ENCODE measurements around the gene GPC6.

GPC6 gene

DNA sequence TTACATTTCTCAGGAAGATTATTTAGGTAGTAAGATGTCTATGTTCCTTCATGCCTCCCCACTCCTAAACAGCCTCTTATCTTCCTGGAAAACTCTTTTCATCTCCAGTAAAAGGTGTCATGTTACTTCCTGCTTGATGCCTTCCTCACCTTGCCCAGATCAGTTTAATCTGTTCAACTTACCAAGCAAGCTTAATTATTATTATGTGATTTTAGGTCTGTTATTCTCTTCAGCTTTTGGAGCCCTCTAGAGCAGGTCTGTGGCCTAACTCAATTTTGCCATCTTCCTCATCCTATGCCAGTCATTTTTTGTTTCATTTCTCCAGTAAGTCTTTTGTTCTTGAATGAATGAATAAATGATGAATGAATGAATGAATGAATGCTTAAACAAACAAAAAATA lies 724.5 kb downstream of the GPC6 start:
- no peaks in the 10 kb centered on the region for H3K27me3 ChIP-seq (ENCODE audit: insufficient read depth, poor library complexity, severe bottlenecking)
- H3K4me3 ChIP-seq (replicated peaks; ENCODE audit: insufficient read depth, low read length): no peak overlapping the region
- DNase-seq (ENCODE audit: low read depth in 1 of 2, low spot score in 1 of 2): no peak
- H3K27ac ChIP-seq (replicated peaks): no peak overlapping the region
- no peak for TF ChIP-seq GABPA (IDR thresholded peaks at IDR 0.05; ENCODE audit: low read depth)
- TF ChIP-seq, protein P1, sequence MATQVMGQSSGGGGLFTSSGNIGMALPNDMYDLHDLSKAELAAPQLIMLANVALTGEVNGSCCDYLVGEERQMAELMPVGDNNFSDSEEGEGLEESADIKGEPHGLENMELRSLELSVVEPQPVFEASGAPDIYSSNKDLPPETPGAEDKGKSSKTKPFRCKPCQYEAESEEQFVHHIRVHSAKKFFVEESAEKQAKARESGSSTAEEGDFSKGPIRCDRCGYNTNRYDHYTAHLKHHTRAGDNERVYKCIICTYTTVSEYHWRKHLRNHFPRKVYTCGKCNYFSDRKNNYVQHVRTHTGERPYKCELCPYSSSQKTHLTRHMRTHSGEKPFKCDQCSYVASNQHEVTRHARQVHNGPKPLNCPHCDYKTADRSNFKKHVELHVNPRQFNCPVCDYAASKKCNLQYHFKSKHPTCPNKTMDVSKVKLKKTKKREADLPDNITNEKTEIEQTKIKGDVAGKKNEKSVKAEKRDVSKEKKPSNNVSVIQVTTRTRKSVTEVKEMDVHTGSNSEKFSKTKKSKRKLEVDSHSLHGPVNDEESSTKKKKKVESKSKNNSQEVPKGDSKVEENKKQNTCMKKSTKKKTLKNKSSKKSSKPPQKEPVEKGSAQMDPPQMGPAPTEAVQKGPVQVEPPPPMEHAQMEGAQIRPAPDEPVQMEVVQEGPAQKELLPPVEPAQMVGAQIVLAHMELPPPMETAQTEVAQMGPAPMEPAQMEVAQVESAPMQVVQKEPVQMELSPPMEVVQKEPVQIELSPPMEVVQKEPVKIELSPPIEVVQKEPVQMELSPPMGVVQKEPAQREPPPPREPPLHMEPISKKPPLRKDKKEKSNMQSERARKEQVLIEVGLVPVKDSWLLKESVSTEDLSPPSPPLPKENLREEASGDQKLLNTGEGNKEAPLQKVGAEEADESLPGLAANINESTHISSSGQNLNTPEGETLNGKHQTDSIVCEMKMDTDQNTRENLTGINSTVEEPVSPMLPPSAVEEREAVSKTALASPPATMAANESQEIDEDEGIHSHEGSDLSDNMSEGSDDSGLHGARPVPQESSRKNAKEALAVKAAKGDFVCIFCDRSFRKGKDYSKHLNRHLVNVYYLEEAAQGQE (IDR thresholded peaks at IDR 0.05; ENCODE audit: insufficient replicate concordance, low read depth): no peak

DNA sequence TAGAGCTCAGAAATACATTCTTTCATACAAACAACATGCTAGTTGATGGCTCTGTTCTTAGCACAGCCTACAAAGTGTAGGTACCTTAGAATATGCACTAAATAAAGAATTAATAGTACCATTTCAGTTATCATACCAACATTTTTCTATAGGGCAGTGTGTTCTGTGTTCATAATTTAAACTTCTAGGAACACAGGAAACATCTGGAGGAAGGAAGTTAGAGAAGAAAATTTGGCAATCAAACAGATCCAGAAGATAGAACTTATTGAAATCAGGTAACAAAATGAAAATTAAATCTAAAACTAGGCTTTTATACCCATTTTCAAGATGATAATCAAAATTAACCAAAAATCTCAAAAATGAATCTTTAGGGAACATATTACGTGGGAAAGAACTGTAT lies 725.3 kb downstream of the GPC6 start:
- no peak overlapping the region for H3K4me3 ChIP-seq (replicated peaks; ENCODE audit: insufficient read depth, low read length)
- H3K27ac ChIP-seq (replicated peaks): no peak overlapping the region
- no peak for DNase-seq (ENCODE audit: low read depth in 1 of 2, low spot score in 1 of 2)
- TF ChIP-seq, protein P2, sequence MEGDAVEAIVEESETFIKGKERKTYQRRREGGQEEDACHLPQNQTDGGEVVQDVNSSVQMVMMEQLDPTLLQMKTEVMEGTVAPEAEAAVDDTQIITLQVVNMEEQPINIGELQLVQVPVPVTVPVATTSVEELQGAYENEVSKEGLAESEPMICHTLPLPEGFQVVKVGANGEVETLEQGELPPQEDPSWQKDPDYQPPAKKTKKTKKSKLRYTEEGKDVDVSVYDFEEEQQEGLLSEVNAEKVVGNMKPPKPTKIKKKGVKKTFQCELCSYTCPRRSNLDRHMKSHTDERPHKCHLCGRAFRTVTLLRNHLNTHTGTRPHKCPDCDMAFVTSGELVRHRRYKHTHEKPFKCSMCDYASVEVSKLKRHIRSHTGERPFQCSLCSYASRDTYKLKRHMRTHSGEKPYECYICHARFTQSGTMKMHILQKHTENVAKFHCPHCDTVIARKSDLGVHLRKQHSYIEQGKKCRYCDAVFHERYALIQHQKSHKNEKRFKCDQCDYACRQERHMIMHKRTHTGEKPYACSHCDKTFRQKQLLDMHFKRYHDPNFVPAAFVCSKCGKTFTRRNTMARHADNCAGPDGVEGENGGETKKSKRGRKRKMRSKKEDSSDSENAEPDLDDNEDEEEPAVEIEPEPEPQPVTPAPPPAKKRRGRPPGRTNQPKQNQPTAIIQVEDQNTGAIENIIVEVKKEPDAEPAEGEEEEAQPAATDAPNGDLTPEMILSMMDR (IDR thresholded peaks at IDR 0.05; ENCODE audit: insufficient read depth, low read length): no peak
- TF ChIP-seq, protein P1 (IDR thresholded peaks at IDR 0.05; ENCODE audit: insufficient replicate concordance, low read depth): no peak
- TF ChIP-seq POLR2AphosphoS5 (IDR thresholded peaks at IDR 0.05; ENCODE audit: low read depth): no peak
- TF ChIP-seq SPI1 (IDR thresholded peaks at IDR 0.05; ENCODE audit: borderline replicate concordance, low read depth): no peak
- TF ChIP-seq GABPA (IDR thresholded peaks at IDR 0.05; ENCODE audit: low read depth): no peak
- H3K27me3 ChIP-seq (ENCODE audit: insufficient read depth, poor library complexity, severe bottlenecking): no peaks in the 10 kb centered on the region

DNA sequence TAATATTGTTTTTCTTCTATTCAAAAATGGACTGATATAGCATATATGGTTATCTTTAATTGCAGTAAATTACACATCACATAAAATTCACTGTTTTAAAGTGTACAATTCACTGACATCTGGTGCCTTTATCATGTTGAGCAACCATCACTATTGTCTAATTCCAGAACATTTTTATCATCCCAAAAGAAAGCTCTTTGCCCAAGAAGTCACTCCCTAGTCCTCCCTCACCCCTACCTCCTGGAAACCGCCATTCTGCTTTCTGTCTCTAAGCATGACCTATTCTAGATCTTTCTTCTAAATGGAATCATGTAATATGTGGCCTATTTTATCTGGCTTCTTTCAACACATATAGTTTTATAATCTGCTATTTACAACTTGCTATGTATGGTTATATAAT lies 727.2 kb downstream of the GPC6 start:
- H3K4me3 ChIP-seq (replicated peaks; ENCODE audit: insufficient read depth, low read length): no peak overlapping the region

More for the DNA sequence above, 727.2 kb downstream of the GPC6 start:
- no peaks in the 10 kb centered on the region for H3K27me3 ChIP-seq (ENCODE audit: insufficient read depth, poor library complexity, severe bottlenecking)
- TF ChIP-seq GABPA (IDR thresholded peaks at IDR 0.05; ENCODE audit: low read depth) (no peak), SPI1 (IDR thresholded peaks at IDR 0.05; ENCODE audit: borderline replicate concordance, low read depth) (no peak), POLR2AphosphoS5 (IDR thresholded peaks at IDR 0.05; ENCODE audit: low read depth) (no peak)
- TF ChIP-seq, protein P1 (IDR thresholded peaks at IDR 0.05; ENCODE audit: insufficient replicate concordance, low read depth): no peak
- TF ChIP-seq, protein P2 (IDR thresholded peaks at IDR 0.05; ENCODE audit: insufficient read depth, low read length): no peak
- H3K27ac ChIP-seq (replicated peaks): no peak overlapping the region
- no peak for DNase-seq (ENCODE audit: low read depth in 1 of 2, low spot score in 1 of 2)

Measured in HL-60 (cell line).